HUES6 (cell line): ENCODE results near the gene MFAP4.
"Not testable (repeated sequence)": the region's sequence is repeated elsewhere in the genome, so short reads cannot be mapped to it uniquely, and the experiment has no call there.

Source experiments
- H3K27ac ChIP-seq: 2 replicates; pipeline ENCODE4 v1.7.0; 2013; ENCODE audit warnings: low read depth, mild to moderate bottlenecking, low read length, inconsistent platforms
- H3K27me3 ChIP-seq: 2 replicates; pipeline ENCODE4 v1.6.1; 2013; ENCODE audit warnings: low read length; ENCODE audit not compliant: control insufficient read depth, insufficient read depth
- H3K36me3 ChIP-seq: 2 replicates; pipeline ENCODE4 v1.6.1; 2013; ENCODE audit warnings: low read length; ENCODE audit not compliant: control insufficient read depth, insufficient read depth
- H3K4me1 ChIP-seq: 2 replicates; pipeline ENCODE4 v1.6.1; 2013; ENCODE audit warnings: low read length; ENCODE audit not compliant: control insufficient read depth, insufficient read depth
- H3K4me3 ChIP-seq: 2 replicates; pipeline ENCODE4 v1.5.1; 2013; ENCODE audit warnings: low read depth, low read length
- H3K9ac ChIP-seq: one replicate; pipeline ENCODE4 v1.6.1; 2013; ENCODE audit warnings: mild to moderate bottlenecking, low read length
- H3K9me3 ChIP-seq: 2 replicates; pipeline ENCODE4 v1.6.1; 2013; ENCODE audit warnings: low read depth, low read length; ENCODE audit not compliant: control insufficient read depth, insufficient read depth

The MFAP4 gene

GRCh38 chr17:19359856-19360255, 27.1 kb downstream of the MFAP4 start:
- Histone ChIP-seq H3K27ac (no peak overlapping the region), H3K9ac (no peak overlapping the region), H3K9me3 (no peaks in the 10 kb centered on the region), H3K4me1 (peaks cover 25% of the 10 kb centered on the region), H3K36me3 (peaks cover 41% of the 10 kb centered on the region), H3K27me3 (no peaks in the 10 kb centered on the region), H3K4me3 (no peak overlapping the region)

- Histone ChIP-seq H3K9ac (no peak overlapping the region), H3K27ac (no peak overlapping the region), H3K4me1 (peaks cover 18% of the 10 kb centered on the region), H3K36me3 (peaks cover 41% of the 10 kb centered on the region), H3K4me3 (no peak overlapping the region), H3K9me3 (no peaks in the 10 kb centered on the region), H3K27me3 (no peaks in the 10 kb centered on the region)
Observed at GRCh38 chr17:19359151-19359550, 27.8 kb downstream of the MFAP4 start.

- no peak overlapping the region for H3K4me3 ChIP-seq
- H3K27me3 ChIP-seq: no peaks in the 10 kb centered on the region
- H3K9me3 ChIP-seq: no peaks in the 10 kb centered on the region
- peaks cover 8% of the 10 kb centered on the region for H3K4me1 ChIP-seq
- H3K27ac ChIP-seq: no peak overlapping the region
- no peak overlapping the region for H3K9ac ChIP-seq
- peaks cover 41% of the 10 kb centered on the region for H3K36me3 ChIP-seq
Observed at GRCh38 chr17:19357761-19358160, 29.2 kb downstream of the MFAP4 start.

- no peak overlapping the region for H3K27ac ChIP-seq
- H3K9ac ChIP-seq: no peak overlapping the region
- peaks cover 41% of the 10 kb centered on the region for H3K36me3 ChIP-seq
- H3K4me3 ChIP-seq: no peak overlapping the region
- H3K9me3 ChIP-seq: no peaks in the 10 kb centered on the region
- peaks cover 8% of the 10 kb centered on the region for H3K4me1 ChIP-seq
- H3K27me3 ChIP-seq: no peaks in the 10 kb centered on the region
Observed at GRCh38 chr17:19357351-19357750, 29.6 kb downstream of the MFAP4 start.

GRCh38 chr17:19354748-19355147, 32.2 kb downstream of the MFAP4 start:
- H3K9me3 ChIP-seq: no peaks in the 10 kb centered on the region
- no peak overlapping the region for H3K9ac ChIP-seq
- no peak overlapping the region for H3K4me3 ChIP-seq
- no peaks in the 10 kb centered on the region for H3K4me1 ChIP-seq
- H3K36me3 ChIP-seq: peaks cover 32% of the 10 kb centered on the region
- H3K27ac ChIP-seq: no peak overlapping the region
- no peaks in the 10 kb centered on the region for H3K27me3 ChIP-seq

- not testable (repeated sequence) for H3K27ac ChIP-seq, H3K9ac ChIP-seq, H3K27me3 ChIP-seq, H3K9me3 ChIP-seq, H3K4me1 ChIP-seq, H3K4me3 ChIP-seq
- H3K36me3 ChIP-seq: peaks cover 25% of the 10 kb centered on the region
Observed at GRCh38 chr17:19353401-19353800, 33.6 kb downstream of the MFAP4 start.

- Histone ChIP-seq H3K4me3 (no peak overlapping the region), H3K4me1 (no peaks in the 10 kb centered on the region; the same call in 1 of the 2 replicates), H3K27me3 (no peaks in the 10 kb centered on the region), H3K9ac (no peak overlapping the region), H3K9me3 (no peaks in the 10 kb centered on the region), H3K27ac (no peak overlapping the region), H3K36me3 (peaks cover 32% of the 10 kb centered on the region)
Observed at GRCh38 chr17:19348806-19349205, 38.2 kb downstream of the MFAP4 start.

GRCh38 chr17:19348081-19348650, 38.8 kb downstream of the MFAP4 start:
- Histone ChIP-seq H3K9me3 (no peaks in the 10 kb centered on the region), H3K27me3 (no peaks in the 10 kb centered on the region), H3K4me1 (no peaks in the 10 kb centered on the region; the same call in 1 of the 2 replicates), H3K9ac (no peak overlapping the region), H3K36me3 (peaks cover 37% of the 10 kb centered on the region), H3K4me3 (no peak overlapping the region), H3K27ac (no peak overlapping the region)

- no peak overlapping the region for H3K9ac ChIP-seq
- no peak overlapping the region for H3K4me3 ChIP-seq
- no peaks in the 10 kb centered on the region for H3K9me3 ChIP-seq
- H3K27ac ChIP-seq: no peak overlapping the region
- no peaks in the 10 kb centered on the region; the same call in 1 of the 2 replicates for H3K4me1 ChIP-seq
- H3K36me3 ChIP-seq: peaks cover 37% of the 10 kb centered on the region
- no peaks in the 10 kb centered on the region for H3K27me3 ChIP-seq
Observed at GRCh38 chr17:19347323-19348080, 39.5 kb downstream of the MFAP4 start.

GRCh38 chr17:19346351-19347255, 40.4 kb downstream of the MFAP4 start:
- Histone ChIP-seq H3K9me3 (no peaks in the 10 kb centered on the region), H3K27ac (no peak overlapping the region), H3K9ac (peak overlapping the region; percentile 13)

More at GRCh38 chr17:19346351-19347255, 40.4 kb downstream of the MFAP4 start:
- H3K4me1 ChIP-seq: peaks cover 8% of the 10 kb centered on the region
- H3K27me3 ChIP-seq: no peaks in the 10 kb centered on the region
- peaks cover 37% of the 10 kb centered on the region for H3K36me3 ChIP-seq
- H3K4me3 ChIP-seq: no peak overlapping the region
